AG08395 (cell line): ENCODE measurements around the gene ACSL1.
A peak's percentile ranks its signal among the peaks of the same experiment; 100 is the strongest.
"Not testable (repeated sequence)": the region's sequence is repeated elsewhere in the genome, so short reads cannot be mapped to it uniquely, and the experiment has no call there.

Source experiments
- DNase-seq: peaks from one replicate; pipeline ENCODE4 v3.0.0; 2012; ENCODE audit warnings: mixed read lengths, low spot score

Gene ACSL1

DNA sequence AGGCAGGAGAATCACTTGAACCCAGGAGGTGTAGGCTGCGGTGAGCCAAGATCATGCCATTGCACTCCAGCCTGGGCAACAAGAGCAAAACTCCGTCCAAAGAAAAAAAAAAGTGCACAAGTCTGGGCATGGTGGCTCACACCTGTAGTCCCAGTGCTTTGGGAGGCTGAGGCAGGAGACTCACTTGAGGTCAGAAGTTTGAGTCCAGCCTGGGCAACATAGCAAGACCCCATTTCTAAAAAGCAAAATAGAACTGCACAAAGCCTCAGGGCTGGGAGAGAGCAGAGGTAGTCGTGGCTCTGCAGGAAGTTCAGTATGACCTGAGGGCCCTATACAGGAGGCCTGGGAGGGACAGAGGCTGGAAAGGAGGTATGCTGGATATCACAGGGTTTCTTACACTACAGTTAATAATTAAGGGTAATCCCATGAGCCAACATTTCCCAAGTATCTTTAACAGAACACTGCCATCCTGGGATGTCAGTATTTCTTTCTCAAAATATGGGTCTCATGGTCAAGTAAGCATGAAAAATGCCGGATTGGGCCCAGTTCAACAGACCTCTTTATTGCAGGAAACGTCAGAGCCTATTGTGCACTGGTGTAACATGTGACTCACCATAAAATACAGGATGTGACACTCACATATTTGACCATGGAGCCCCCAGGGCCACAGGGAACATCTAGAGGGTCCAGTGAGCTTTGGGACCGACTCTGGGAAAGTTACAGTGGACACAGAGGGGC is 37.8 kb downstream of the ACSL1 start:
- DNase-seq: no peak

DNA sequence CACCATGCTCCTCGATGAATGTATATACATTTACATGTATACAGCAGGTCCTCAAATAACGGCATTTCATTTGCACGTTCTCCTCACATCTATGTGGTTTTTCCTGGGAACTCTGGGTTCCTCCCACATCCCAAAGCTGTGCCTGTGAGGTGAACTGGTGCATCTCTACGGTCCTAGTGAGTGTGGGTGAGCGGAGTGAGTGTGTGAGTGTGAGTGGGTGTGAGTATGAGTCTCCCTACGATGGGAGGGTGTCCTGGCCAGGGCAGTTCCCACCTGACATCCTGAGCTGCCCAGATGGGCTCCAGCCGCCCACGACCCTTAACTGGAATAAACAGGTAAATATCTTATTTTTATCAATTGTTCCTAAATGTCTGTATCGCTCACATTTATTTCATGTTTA is 40.0 kb downstream of the ACSL1 start:
- no peak for DNase-seq

DNA sequence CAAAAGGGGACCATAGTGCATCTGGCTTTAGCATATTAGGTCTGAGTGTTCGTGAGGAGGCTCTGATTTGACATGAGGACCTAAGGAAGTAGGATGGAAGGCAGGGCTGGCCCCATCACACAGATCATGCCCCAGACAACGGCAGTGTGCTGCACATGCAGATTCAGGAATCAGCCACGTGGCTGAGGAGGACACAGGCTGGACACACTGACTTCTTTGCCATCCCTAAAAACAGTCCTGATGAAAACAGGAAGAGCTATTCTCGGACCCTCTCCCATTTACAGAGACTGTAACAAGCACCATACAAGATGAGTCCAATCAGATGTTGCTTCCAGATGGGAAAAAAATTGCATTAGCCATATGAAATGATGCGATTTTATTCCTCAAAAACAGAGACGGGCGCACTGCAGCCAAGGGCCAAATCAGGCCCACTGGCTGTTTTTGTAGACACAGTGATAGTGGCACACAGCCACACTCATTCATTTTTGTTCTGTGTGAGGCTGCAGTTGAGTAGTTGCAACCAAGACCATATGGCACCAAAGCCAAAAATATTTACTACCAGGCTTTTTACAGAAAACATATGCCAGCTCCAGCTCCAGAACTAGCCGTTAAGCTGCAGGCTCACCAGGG is 41.0 kb downstream of the ACSL1 start:
- no peak for DNase-seq

DNA sequence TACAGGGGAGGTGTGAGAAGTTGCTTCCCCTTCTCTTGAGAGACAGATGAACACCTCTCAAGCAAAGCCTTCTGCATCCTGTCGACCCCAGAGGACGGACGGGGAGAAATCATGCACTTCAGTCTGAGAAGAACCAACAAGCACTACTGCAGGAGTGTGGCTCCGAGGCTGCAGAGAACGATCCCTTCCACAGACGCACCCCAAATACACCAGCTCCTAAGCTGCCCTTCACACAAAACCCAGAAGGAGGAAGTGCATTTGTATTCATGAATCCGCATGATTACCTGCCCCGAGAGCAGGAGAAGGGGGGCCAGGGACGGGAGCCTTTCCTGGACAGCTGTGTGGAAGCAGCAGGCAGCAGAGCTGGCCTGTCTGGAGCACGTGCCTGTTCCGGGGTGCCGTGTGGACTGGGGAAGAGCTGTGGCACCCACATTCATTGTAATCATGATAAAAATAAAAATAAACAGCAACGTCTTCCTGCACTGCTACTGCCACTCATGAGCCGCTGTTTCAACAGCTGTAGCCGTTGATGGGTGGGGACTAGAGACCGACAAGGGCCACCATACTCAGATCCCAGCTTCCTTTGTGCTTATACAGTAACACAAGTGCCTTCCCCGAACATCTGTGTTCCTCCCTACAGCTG is 42.9 kb downstream of the ACSL1 start:
- DNase-seq: no peak

DNA sequence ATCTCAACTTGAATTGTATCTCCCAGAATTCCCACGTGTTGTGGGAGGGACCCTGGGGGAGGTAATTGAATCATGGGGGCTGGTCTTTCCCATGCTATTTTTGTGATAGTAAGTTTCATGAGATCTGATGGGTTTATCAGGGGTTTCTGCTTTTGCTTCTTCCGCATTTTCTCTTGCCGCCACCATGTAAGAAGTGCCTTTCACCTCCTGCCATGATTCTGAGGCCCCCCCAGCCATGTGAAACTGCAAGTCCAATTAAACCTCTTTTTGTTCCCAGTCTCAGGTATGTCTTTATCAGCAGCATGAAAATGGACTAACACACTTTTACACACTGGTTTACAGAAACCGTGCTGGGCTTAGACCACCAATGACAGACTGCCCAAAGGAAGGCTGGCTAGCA is 46.6 kb downstream of the ACSL1 start:
- not testable (repeated sequence) for DNase-seq

DNA sequence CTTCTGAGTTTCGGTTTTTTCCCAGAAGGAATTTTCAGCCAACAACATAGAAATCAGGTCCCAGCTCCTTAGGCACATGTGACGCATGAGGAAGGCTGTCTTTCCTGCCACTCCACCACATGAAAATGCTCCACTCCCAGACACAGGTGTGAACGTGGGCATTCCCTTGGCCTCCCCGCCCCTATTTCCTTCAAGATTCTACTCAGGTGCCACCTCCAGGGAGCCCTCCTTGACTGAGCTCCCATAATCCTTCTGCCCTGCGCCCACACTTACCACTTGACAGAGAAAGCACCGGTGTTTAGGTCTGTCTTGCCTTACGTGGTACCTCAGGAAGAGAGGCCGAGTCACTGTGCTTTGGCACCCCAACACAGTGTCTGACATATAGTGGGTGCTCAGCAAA is 47.4 kb downstream of the ACSL1 start:
- DNase-seq: no peak

DNA sequence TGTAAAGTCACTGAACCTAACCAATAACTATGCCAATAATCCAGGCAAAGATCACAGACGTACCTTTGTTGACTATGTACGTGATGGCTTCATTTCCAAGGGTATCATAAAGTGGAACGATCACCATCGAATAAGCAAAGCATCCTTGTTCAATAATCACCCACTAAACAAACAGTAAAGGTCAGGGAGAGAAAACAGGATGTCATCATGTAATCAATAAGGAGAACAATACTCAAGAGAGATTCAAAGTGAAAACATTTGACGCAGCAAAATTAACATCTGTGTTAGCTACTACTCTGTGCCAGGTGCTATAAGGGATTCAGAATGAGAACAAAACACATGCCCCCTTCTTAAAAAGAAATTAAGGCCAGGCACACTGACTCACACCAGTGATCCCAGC is 48.9 kb downstream of the ACSL1 start:
- DNase-seq: no peak

DNA sequence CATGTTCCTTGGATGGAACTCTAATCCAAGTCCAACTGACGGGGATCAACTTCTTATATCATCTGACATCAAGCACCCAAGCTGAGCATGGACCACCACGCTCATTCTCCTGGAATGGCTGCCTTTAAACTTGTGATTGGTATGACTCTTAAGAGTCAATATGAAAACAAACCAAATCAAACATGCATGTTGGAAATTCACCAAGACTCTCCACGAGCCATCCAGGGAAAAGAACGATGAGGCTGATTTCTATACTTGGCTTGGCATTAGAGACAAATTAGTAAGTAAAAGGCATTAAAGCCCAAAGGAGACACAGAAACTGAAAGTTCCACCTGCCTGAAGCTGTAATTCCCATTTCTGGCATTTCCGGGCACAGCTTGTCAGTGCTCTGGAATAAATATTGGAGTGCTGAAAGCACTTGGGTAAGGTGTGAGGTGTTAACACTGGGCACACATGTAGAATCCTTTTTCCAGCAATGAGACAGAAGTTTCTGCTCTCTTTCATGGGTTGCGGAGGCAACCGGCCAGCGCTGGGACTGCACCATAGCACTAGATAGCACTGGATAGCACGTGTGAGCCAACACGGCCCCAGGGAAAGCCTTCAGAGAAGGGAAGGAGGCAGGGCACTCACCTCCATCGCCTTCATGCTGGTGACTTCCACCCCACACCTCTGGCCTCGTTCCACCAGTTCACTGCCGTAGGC is 49.8 kb downstream of the ACSL1 start:
- no peak for DNase-seq

DNA sequence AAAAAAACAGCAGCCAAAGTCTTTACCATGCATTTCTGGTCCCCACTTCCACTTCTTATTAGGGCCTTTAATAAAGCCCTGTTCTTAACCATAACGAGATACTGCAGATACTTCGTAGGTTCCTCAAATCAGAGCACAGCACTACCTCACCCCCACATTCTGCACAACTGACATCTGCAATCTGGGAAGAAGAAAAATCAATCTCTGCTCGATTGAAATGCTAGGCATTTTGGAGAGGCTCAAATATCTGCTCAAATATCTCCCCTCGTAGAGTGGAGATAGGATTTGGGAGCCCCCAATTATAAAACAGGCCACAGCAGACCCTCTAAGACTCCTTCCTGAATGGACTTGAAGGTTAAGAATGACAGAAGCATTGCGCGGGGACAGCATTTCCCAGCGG is 51.6 kb downstream of the ACSL1 start:
- no peak for DNase-seq

DNA sequence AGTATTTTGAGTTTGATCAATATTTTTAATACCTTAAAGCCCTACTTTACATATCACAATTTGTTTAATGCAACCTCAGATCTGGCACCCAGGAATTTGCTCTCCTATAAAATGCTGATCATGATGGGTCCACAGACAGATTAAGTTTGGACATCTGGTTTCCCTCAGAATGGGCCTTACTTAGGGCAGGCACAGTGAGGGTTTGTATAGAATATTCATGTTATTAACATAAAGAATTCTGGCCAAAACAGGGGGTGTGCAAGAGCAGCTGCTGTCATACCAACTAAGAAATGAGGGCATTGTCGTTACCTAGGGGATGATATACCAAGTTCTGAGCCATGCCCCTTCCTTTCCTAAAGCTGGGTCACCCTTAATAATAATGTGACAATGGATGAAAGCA is 54.4 kb downstream of the ACSL1 start:
- no peak for DNase-seq

DNA sequence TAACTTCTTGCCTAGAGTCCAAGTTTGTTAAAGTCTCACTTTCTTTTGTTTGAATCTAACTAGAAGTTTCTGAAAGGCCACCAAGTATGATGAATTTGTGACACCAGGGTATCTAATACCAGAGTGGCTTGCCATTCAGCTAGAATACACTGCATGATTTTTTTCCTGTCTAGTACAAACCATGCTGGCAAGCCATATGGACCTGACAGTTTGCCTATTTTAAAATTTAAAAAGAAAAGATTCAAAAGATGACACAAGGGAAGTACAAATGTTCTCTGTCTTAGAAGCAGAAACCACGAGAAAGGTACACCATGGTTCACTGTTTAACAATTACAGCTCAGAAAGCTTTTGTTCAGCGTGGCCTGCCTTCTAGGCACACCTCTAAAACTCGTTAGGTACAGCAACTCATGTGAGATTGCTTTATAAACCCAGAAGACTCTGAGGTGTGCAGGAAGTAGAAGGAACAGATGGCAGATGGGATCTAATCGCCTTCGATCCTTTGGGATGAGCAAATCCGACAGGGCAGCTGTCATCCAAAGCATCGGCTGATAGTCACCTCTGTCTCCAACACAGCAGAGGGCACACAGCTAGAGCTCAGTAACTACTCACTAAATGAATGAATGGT is 56.5 kb downstream of the ACSL1 start:
- no peak for DNase-seq

DNA sequence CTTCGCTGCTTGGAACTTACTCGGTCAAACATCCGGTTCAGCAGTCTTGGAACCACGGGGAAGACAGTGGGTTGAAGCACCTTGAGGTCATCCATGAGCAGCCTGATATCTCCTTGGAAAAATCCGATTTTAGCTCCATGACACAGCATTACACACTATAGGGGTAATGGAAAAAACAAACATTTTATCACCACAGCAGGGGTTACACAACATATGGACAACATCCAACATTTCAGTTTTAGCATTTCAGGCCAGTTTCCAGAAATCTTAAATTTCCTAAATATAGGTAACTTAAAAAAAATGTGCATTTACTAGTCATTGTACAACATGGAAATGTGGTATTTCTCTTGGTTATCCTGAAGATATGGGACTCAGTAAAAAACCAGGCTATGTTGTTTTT is 57.5 kb downstream of the ACSL1 start:
- DNase-seq: no peak

DNA sequence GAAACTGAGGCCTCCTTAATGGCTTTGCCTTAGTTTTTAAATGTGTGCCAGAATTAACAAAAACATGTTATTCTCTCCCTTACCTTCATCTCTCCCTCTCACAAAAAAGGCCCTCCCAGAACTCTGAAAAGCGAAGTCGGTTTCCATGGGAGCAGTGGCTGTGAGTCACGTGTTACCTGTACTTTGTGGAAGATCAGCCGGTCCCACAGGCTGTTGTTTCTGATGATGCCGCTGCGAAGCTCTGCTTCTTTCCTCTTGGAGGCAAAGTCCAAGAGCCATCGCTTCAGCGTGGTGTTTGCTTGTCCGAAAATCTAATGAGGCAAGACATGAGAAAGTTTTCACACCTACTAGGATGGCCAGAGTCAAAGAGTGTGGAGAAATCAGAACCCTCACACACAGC is 59.3 kb downstream of the ACSL1 start:
- no peak for DNase-seq

DNA sequence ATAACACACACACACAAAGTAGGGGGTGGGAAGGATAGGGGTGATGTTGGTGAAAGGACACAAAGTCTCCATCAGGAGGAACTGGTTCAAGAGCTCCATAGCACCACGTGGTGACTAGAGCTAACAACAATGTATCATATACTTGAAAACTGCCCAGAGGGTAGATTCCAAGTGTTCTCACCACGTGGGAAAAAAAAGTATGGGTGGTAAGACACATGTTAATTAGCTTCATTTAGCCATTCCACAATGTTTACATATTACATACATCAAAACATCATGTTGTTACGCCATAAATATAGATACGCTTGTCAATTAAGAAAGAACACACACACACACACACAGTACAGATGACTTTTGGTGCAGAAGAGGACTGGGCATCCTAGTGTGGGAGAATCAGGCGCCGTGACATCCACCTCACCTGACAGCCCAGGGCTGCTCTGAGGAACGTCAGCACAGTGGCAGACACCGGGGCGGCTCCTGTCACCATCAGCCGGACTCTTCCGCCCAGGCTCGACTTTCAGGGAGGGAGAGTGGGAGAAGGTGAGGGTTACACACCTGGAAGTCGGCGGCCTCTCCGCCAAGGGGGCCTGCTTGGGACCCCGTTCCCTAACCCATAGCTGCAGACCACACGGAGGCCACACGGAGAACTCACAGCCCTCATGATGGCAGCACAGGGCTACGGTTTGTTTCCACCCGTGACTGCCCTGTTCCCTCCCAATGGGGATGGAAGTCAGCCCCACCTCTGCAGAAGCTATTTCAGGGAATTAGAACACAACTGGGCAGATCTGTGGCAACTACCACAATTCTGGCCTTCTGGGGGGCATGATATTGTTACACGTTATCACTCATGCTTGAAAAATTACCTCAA is 60.1 kb downstream of the ACSL1 start:
- DNase-seq: no peak

DNA sequence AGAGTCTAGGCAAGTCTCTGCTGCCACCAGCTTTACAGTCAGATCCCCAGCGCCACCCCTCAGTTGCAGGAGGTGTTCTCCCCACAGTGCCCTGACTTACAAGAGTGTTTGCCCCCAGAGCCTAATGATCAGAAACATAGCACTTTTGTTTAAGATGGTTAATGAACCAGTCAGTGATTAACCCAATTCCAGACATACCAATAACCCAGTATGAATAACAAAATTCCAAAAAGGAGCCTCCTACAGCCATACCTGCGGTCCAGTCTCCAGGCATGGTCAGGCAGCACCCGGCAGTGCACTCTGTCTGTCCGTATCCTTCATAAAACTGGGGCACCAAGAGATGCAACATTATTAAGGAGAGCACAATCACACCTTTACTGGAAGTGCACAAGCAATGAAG is 61.2 kb downstream of the ACSL1 start:
- no peak for DNase-seq

DNA sequence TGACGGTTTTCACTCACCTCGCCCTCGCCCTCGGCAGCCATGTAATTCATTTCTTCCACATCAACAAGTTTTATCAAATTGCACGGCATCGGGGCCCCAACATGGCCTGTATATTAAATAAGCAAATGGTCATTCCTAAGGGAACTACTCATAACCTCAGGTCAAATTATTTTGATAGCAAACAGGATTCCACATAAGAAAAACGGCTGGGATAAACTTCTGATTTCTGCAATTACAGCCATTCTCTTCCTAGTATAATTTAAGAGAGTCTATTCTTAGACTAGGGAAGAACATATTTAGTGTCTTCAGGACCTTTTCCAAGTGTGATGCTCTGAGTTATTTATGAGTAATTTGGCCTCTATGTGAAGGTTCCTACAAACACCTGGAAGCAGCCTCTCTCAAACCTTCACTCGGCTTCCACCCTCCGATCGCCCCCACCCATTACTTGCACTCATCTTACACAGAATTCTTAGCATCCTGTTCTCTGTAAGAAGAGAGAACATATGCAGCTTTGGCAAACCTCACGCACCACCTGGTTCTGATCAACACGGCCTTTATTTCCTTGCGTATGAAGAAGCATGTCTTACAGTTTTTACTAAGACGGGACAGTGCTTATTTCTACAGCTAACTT is 62.5 kb downstream of the ACSL1 start:
- peak; percentile 26 for DNase-seq

DNA sequence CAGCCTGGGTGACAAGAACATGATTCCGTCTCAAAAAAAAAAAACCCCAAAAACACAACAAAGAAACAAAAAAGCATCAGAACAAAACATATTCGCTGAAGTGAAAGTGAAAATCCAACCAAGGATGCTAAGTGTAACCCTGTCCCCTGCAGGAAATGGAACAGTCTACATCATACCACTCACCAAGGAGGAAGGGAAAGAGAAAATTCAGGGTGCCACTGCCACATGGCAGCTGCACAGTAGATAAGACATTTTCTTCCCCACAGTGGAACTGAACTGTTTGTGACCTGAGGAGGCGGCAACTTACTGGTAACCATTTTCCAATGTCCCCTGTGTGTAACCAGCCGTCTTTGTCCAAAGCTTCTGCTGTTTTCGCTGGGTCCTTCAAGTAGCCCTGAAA is 63.7 kb downstream of the ACSL1 start:
- DNase-seq: no peak

DNA sequence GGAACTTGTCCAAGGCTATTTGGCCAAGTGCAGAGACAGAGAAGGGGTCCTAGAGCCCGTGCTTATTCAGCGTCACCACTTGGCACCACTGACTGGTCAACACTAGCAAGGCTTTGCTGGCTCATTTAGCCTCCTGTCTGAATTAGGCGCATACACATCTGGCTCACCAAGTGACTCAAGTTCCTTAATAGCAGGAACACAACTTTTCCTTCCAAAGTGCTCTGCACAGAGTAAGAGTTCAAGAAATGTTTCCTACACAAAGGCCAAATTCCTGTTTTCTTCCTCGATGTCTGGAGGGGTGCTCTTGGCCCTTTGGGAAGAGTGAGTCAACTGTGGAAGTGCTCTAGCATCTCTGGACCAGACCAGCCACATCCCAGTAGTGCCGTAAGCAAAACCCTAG is 65.1 kb downstream of the ACSL1 start:
- DNase-seq: no peak

DNA sequence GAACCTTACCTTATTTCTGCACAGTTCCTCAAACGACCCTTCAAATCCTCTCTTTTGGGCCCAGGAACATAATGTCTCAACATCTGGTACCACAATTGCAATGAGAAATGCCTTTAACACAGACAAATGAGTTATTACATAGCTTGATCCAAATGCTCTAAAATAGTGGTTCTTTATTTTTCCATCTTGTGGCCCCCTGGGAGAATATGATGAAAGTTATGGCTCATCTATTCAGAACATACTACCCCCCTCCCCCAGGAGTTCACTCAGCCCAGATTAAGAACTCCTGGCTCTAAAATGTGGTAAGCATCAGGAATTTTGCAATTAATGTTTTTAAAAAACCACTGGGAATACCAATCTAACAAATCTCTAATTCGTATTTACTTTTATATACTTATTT is 68.0 kb downstream of the ACSL1 start:
- no peak for DNase-seq

DNA sequence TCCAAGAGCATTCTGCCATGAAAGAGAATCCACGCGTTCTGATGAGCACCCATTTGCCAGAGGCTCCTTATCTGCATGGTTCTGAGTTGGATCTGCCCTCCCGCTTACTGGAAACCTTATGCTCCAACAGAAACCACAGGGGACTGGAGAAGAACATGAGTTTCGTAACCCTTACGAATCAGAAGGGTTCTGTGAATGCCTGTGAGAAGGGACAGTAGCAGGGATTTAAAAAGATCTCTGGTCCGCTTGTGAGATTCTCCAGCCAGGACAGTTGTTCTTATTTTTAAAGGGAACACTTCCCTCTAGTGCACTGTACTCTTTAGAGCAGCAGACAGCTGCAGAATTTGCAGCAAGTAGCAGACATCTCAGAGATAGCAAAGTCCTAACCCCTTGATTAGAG is 69.4 kb downstream of the ACSL1 start:
- peak; percentile 14 for DNase-seq

DNA sequence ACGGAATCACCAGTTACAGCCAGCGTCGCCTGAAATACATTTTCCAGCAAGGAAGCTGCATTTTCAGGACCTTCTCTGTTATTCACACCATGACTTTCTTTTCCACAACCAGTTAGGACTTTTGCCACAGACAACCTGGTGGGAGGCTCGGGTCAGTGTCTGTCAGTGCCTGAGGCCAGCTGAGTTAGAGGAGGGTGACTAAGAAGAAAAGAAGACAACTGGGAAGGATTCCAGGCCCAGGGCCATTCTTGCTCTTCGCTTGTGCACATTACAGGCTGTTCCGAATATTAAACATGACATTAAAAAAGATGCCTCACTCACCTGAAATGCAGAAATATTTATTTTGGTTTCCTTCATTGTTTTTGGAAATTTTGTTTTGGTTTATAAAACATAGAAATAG is 70.5 kb downstream of the ACSL1 start:
- DNase-seq: peak; percentile 74
